Activated CD8-positive, alpha-beta memory T cell treated with anti-CD3 and anti-CD28 coated beads, Interleukin-2, amount 50 U/mL, for 1 hour (primary cell): Measurements from ENCODE around the gene CMTM1.

Source experiments
- DNase-seq: peaks from one replicate; pipeline ENCODE4 v3.0.0-alpha.2; 2020; ENCODE audit errors: extremely low read depth

CMTM1 gene

DNA sequence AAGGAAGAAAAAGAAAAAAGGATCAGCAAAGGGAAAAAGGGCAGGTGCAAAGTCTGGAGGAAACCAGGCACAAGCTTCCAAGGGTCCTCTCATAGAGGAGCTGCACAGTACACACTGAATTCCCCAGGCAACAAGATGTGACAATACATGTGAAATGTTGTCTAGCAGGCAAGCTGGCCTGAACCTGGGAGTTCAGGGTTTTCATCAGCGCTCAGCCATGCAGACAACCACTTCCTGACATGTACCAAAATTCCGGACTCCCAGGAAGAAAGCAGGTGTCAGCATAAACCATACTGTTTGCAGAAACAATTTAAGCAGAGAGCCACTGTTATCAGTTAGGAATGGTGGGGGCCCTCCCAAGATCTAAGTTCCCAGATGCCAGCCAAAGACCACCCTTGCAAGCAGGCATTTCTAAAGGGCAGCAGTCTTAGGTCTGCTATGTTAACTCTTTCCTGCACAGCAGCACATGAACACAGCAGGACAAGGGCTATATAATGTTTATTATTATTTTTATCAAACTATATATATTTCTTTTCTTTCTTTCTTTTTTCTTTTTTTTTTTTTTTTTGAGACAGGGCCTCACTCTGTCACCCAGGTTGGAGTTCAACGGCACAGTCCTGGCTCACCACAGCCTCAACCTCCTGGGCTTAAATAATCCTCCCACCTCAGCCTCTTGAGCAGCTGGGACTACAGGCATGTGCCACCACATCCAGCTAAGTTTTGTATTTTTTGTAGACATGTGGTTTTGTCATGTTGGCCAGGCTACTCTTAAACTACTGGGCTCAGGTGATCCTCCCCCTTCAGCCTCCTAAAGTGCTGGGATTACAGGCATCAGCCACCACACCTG, 26.4 kb upstream of the CMTM1 start:
- no peak for DNase-seq

DNA sequence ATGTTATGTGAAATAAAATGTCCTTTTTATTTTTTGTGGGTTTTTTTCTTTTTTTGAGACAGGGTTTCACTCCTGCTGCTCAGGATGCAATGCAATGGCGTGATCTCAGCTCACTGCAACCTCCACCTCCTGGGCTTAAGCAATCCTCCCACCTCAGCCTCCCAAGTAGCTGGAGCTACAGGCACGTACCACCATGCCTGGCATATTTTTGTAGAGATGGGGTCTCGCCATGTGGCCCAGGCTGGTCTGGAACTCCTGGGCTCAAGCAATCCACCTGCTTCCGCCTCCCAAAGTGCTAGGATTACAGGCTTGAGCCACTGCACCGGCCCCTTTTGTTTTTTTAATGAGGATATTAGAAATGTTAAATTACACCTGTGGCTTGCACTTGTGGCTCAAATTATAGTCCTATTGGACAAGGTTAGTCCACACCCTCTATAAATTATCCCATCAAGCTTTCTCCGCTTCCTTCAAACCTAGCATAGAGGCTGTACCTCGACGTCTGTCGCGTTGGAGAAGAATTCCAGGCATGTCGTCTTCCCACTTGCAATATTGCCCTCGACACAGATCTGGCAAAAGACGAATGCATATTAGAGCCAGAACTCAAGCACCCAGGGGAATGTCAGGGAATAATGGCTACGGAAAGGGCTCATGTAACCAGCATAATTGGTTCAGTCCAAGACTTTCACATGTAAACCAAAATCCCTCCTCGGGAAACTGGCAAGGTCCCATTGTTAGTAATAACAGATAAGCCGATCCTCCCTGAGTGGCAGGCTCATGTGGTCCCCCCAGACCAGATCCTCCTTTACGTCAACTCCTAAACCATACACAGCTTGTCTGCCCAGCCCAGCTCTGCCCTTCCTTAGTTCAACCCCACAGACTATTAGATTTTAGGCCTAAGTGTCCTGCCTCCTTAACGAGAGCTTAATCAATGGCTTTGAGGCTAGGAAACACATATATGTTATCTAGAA, 24.6 kb upstream of the CMTM1 start:
- DNase-seq, result no peak

DNA sequence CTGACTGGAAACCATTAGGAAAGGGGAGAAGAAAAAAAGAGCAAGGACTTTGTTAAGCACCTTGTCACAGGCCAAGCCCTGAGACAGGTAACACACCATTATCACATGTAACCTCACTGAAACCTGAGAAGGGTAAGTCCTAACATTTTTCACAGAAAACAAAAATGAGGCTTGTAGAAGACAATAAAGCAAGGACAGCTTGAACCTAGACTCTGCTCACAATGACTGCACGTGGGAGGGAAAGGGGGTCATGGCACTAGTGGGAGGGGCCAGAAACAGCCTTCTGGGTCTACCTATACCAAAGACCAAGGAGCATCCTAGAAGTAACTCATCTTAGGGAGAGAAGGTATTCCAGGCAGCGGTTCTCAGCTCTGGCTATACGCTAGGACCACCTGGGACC, 23.8 kb upstream of the CMTM1 start:
- DNase-seq, result no peak

DNA sequence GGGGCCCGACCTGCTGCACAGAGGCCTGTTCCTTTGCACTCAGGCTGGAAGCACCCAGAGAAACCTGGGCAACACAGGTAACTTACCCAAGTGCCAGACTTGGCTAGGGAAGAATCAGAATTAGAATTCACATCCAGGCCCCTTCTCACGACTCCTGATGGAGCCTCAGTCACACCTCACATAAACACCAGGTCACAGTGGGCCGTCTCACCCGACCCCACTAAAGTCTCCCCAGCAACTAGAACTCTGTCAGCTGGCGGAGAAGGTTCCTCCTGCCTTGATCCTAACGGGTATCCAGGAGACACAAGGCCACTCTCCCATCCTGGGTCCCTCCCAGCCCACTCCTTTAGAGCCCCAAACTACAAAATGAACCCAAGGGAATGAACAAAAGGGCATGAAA, 22.7 kb upstream of the CMTM1 start:
- no peak for DNase-seq

DNA sequence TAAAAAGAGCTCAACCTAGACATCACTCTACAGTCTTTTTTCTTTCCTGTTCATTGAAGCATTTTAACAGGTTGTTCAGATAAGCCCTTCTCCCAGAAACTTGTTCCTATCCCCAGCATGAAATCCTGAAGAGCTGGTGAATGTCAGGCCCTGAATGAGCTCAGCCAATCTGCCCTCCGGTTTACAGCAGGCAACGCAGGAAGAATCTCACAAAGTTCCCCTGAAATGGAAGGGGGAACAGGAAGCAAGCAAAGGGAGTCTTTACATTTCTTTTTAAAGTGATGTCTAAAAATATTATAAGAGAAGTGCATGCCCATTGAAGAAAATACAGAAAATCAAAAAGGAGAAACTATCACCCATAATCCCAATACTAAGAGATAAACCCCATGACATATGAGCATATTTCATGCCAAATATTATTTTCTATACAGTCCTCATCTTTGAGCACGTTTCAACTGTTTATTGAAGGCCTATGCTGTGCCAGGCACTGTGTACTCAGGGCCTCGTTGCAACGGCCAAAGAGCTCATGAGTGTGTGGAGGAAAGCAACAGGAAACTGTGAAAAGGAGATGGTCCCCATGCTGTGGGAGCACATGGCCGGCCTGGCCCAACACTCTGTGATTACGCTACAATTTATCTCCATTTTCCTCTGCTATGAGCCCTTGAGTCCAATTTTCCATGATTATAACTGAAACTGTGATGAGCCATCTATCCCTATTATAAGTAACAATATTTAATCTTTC, 22.1 kb upstream of the CMTM1 start:
- no peak for DNase-seq

DNA sequence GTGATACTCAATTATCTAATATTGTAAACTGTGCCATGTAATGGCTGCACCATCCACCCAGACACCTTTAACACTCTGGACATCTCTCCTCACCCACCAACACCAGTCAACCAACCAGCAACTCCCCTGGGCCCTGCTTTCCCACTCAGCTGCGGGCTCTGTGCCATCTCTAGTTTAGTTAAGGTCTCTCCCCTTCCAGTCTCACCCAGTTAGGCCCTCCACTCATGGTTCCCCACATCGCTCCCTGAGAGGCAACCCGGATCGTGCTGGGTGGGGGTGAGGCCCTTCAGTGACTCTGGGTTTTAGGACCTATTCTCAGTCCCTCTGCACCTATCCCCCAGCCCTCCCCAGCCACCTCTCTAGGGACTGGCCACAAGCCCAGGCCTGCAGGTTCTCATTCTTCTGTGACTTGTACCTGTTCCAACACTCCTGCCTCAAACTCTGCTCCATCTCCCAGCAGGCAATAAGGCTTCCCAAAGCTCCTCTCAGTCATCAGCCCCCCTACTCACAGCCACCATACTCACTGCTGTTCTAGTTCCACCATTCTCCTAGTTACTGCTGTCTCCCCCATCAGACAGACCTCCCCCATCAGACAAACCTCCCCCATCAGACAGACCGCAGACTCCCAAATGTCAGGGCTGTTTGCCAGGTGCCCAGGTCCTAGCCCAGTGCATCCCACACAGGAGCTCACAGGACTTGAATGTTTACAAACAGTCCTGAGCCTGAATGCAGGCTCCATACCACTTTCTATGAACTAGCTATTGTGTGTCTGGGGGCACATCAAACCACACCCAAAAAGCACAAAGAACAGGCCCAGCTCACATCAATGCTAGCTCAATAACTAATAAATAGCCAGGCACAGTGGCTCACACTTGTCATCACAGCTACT, 18.9 kb upstream of the CMTM1 start:
- no peak for DNase-seq

DNA sequence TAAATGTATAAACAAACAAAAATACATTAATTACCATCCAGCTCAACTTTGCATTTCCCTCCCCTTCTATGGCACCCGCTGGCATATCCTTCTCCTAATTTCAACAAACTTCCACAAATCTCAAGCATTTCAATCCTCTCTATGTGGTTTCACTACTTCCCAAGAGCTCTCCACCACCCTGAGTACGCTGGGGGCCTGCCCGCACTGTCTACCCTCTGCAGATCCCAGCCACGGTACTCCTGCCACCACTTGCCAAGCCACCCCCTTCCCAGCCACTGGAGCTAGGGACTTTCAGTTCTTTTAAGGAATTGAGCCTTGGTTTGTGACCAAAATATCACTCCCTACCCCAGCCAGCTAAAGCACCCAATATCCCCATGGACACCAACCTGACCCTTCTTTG, 18.2 kb upstream of the CMTM1 start:
- no peak for DNase-seq

DNA sequence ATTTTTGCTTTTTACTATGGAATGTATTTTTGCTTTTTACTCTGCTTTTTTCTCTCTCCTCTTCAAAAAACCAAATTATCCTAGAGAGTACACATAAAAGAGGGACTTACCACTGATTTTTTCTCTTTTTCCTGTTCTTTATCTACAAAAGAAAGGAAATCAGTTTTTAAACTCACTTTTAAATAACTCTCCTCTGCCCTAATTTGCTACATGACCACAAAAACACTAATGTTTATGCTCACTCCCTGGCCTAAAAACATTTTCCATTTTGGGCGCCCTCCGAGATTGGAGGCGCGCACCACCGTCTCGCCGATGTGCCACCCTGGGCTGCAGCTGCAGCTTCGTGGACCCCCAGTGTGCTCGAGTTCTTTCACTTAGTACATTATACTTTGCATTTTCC, 17.4 kb upstream of the CMTM1 start:
- no peak for DNase-seq

DNA sequence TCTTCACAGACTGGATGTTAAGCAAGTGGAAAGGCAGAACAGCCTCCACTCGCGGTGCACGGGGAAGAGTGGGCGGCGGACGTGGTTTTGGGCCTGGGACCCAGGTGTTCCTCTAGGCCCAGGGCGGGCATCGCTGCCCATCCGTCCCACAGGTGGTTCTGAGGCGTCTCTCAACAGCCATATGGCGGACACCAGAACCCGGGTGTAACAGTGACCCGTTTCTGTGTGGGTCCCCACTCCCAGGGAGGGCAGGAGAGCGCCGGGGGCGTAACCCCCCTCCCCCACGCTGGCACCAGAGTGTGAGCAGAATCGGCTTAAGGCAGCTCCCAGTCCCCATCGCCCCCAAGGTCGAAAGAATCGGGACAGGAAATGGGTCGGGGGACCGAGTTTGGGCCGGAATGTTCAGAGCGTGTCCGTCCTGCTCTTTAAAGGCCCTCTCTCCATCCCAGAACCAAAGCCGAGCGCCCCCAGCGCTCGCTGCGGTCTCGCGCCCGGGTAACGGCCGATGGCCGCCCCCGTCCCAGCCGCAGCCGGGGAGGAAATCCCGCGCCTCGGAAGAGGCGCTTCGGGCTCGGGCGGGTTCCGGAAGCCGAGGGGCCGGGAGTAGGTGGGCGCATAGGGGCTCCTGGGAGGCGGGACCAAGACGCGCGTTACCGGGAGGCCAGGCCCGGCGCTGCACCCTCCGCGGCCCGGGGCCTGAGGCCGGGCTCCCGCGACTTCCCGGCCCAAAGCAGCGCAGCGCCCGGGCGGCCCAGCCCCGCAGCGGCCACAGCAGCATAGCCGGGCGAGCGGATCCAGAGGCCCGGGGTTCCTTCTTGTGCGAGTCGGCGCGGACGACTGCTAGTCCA, 16.7 kb upstream of the CMTM1 start, which contains the start of gene TK2:
Gene TK2, minus strand, starts transcription at position 839 of the 848 bp plus-strand sequence. Its CDS starts 61 bp downstream, at position 778.
- no peak for DNase-seq

DNA sequence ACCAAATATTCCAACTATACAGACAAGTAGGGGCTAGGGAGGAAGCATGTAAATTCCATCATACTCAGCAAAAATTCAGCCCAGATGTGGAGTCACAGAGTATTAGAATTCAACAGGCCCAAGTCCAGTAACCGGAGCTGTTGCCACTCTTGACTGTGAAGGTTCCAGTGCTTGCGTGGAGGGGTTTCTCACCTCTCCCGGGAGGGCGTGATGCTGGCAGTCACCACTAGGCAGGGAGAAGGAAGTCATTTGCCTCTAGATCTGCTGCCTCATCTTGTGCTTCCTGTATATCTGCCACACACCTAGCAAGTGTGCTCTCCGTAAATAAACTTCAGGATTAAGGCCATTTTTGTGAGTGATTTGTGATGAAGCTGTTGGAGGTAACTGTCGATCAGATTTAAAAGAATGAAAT, 14.9 kb upstream of the CMTM1 start:
- peak; percentile 27 for DNase-seq

DNA sequence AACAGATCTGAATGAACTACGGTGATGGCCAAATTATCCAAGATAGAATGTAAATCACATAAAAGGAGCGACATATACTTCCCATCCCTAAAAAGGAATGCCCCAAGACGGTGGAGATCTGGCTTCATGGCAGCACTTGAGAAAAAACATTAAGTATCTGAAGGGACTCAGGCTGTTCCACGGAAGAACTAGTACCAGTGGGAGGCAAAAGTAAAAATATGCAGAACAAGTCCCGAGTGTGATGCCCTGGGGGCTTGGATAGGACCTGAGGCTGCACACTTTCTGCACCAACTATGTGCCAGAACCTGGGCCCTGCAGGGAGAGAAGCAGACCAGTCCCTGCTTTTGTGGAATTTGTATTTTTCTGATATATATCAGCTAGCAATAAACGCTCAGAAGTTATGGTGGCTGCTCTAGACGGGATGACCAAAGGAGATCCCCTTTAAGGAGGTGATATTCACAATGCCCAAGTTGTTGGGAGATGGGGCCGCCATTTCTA, 14.4 kb upstream of the CMTM1 start:
- no peak for DNase-seq

DNA sequence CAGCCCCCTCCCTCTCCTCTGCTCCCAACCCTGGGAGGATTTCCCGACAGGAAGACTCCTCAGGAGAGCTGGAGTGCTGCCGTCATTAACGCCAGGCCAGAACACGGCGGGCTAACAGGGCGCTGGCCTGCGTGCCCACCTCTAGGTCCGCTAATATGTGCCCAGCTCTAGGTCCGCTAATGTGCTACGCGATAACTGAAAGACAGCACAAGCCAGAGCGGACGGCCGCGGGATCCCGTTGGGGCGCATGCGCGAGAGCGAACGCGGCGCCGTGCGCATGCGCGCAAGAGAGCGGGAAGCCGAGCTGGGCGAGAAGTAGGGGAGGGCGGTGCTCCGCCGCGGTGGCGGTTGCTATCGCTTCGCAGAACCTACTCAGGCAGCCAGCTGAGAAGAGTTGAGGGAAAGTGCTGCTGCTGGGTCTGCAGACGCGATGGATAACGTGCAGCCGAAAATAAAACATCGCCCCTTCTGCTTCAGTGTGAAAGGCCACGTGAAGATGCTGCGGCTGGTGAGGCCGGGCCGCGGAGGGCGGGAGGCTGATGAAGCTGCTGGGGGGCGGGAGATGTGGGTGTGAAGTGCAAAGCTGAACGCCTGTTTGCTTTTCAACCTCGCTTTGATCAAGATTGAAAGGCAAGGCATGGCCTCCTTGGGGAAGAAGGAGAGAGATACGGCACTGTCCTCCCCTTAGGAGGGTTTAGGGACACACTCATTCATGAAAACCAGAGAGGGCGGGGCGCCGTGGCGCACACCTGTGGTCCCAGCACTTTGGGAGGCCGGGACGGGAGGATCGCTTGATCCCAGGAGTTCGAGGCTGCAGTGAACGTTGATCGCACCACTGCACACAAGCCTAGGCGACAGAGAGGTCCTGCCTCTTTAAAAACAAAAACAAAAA, 13.7 kb upstream of the CMTM1 start, which contains the start of gene CKLF:
Gene CKLF, plus strand, starts transcription at position 291 of the 892 bp plus-strand sequence. Its CDS starts 140 bp downstream, at position 431.
- DNase-seq, result peak; percentile 65

DNA sequence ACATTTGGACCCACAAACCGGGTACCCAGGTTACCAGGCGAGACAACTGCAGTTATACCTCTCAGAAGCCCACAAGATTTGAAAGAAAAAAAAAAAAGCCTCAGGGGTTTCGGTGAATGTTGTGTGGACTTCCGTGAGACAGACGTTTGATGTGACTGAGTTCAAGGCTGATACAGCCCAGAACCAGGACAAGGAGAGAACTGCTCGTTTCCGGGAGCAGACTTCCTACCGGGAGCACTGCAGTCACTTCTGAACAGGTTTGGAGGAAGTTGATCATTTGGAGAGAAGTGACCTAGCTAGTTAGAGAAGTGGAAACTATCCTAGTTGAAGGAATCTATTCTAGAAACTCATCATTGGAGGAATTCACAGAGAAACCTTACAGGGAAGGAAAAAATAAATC, 13.0 kb upstream of the CMTM1 start:
- DNase-seq, result no peak

DNA sequence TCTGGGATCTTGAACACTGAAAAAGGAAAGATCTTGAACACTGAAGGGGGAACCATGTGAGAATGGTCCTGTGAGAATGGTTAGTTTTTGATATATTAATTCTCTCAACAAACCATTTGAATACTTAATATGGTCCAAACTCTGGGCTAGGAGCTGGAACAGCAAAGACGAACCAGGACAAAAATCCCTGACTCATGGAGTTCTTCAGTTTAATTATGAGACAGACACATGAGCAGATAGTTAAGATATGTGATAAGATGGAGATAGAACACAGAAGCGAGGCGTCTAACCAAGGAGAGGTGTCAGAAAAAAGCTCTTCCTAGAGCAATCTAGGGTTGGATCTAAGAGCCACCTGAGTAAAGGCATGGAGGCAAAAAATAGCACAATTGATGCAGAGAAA, 12.2 kb upstream of the CMTM1 start:
- no peak for DNase-seq

DNA sequence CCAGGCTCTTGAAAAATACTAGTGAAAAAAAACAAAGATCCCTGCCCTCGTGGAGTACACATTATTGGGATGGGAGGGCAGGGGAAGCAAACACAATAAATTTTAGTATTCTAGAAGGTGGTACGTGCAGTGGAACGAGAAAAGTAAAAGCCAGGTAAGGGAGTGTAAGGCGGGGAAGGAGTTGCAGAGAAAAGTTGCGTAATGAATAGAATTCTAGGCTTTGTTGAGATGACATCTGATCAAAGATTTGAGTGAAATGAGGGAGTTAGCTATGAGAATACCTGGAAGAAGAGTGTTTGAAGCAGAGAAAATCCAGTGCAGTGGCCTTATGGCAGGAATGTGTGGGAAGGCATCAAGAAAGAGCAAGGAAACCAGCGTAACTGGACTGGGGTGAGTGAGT, 11.7 kb upstream of the CMTM1 start:
- no peak for DNase-seq

DNA sequence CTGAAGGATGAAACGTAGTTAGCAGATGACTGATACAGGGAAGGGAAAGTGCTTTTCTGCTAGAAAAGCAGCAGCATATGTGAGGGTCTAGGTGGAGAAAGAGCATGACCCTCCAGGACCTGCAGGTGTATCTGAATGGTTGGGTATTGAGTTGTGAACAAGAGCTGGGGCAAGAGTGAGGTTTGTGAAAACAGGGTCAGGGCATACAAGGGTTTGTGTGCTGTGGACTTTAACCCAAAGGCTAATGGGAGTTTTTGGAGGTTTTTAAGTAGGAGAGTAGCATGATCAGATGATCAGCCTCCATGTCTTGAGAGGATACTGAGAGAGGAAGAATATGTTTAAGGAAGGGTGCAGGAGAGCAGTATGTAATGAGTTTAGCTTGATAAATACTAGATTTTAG, 6.1 kb upstream of the CMTM1 start:
- DNase-seq, result no peak

DNA sequence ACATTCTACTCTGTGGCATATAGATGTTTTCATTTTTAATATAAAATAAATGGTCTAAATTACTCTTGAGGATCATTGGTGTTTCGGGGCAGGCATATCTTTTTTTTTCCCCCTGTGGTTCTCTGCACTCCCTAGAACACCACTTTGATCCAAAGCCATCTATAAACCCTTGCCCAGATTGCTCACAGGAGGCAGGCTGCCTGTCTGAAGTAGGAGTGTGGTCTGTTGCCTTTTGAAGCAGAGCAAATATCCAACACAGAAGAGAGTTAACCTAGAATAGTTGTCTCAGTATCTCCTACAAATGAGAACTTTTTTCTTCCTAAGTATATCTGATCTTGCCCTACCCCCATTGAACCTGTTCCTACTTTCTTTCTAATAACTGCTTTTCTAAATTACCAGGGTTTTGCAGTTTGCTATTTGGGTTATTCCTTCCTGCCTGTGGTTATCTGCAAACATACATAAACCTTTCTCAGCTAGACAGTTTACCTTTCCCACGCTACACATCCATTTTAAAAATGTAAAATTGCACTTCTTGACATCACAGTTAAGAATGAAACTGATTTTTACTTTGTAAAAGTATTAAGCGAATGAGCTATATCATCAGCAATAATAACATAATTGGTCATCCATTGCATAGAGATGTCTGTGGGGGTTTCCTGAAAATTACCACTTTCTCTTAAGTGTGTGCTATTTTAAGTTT, 4.7 kb upstream of the CMTM1 start:
- DNase-seq, result no peak

DNA sequence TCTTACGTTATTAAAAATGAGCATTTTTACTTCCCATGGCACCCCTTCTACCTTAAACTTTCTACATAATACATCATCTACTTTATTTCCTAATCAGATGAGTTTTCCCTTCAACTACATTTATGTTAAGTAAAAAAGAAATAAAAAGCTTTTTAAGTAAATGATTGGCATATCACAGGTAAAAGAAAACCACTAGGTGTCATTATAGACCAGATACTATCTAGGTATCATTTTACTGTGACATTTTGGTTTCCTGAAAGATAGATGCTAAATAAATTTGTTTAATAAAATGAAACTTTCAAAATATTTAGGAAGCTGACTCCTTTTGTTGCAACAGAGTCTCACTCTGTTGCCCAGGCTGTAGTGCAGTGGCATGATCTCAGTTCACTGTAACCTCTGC, 3.8 kb upstream of the CMTM1 start:
- DNase-seq, result no peak
